Stimulated activated CD8-positive, alpha-beta memory T cell treated with anti-CD3 and anti-CD28 coated beads, Interleukin-15, amount 100 ng/mL, for 4 hours (primary cell): ENCODE results near the gene PPM1H.

ENCODE experiments used
- DNase-seq, 2 donors: peaks; one replicate each; pipeline ENCODE4 v3.0.0-alpha.2; 2020; ENCODE audit warnings: low read depth in 2 of 2

Gene PPM1H

GRCh38 chr12:62714774-62715721 lies 219.9 kb downstream of the PPM1H start:
- DNase-seq = no peak

GRCh38 chr12:62714181-62714773 lies 220.7 kb downstream of the PPM1H start:
- DNase-seq = no peak

GRCh38 chr12:62713723-62714122 lies 221.2 kb downstream of the PPM1H start:
- DNase-seq = no peak

- DNase-seq = no peak
These were observed 222.0 kb downstream of the PPM1H start for GRCh38 chr12:62712681-62713573.

GRCh38 chr12:62711631-62712241 lies 223.2 kb downstream of the PPM1H start:
- DNase-seq = no peak

- no peak for DNase-seq
These were observed 225.6 kb downstream of the PPM1H start for GRCh38 chr12:62709311-62709710.

GRCh38 chr12:62707939-62708338 lies 227.0 kb downstream of the PPM1H start:
- no peak for DNase-seq

- no peak for DNase-seq
These were observed 229.1 kb downstream of the PPM1H start for GRCh38 chr12:62705846-62706245.

- DNase-seq = no peak
These were observed 232.0 kb downstream of the PPM1H start for GRCh38 chr12:62703011-62703380.

- no peak for DNase-seq
These were observed 233.5 kb downstream of the PPM1H start for GRCh38 chr12:62701492-62701891.

- no peak for DNase-seq
These were observed 234.7 kb downstream of the PPM1H start for GRCh38 chr12:62700091-62700880.

GRCh38 chr12:62698701-62699101 lies 236.2 kb downstream of the PPM1H start:
- DNase-seq = no peak

- no peak for DNase-seq
These were observed 237.1 kb downstream of the PPM1H start for GRCh38 chr12:62697893-62698292.

- no peak for DNase-seq
These were observed 239.3 kb downstream of the PPM1H start for GRCh38 chr12:62695696-62696095.

GRCh38 chr12:62694632-62695031 lies 240.3 kb downstream of the PPM1H start:
- no peak for DNase-seq

GRCh38 chr12:62694116-62694515 lies 240.8 kb downstream of the PPM1H start:
- DNase-seq = no peak

- no peak for DNase-seq
These were observed 241.4 kb downstream of the PPM1H start for GRCh38 chr12:62693376-62694050.

- DNase-seq = no peak
These were observed 242.1 kb downstream of the PPM1H start for GRCh38 chr12:62692884-62693283.

GRCh38 chr12:62691309-62691708 lies 243.6 kb downstream of the PPM1H start:
- no peak for DNase-seq
